ENCODE measurements around the gene SATL1.

SATL1 gene

DNA sequence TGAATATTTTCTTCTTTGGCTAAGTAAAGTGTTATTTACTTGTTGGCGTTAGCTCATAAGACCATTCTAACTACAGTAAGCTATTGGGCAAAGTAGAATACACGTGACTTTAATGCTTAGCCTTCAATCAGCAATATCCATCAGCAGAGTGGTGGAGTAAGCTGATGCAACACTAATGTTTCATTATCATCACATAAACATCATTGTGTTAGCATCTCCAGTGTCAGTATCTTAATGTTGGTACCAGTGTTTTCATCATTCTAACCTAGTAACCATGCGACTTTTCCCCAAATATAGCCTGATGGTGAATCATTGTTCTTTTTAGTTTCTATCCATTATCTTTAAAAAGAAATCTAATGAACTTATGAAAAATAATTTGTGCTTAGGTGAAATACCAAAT is 191.4 kb downstream of the SATL1 start (continued):
- TF ChIP-seq, protein P1, sequence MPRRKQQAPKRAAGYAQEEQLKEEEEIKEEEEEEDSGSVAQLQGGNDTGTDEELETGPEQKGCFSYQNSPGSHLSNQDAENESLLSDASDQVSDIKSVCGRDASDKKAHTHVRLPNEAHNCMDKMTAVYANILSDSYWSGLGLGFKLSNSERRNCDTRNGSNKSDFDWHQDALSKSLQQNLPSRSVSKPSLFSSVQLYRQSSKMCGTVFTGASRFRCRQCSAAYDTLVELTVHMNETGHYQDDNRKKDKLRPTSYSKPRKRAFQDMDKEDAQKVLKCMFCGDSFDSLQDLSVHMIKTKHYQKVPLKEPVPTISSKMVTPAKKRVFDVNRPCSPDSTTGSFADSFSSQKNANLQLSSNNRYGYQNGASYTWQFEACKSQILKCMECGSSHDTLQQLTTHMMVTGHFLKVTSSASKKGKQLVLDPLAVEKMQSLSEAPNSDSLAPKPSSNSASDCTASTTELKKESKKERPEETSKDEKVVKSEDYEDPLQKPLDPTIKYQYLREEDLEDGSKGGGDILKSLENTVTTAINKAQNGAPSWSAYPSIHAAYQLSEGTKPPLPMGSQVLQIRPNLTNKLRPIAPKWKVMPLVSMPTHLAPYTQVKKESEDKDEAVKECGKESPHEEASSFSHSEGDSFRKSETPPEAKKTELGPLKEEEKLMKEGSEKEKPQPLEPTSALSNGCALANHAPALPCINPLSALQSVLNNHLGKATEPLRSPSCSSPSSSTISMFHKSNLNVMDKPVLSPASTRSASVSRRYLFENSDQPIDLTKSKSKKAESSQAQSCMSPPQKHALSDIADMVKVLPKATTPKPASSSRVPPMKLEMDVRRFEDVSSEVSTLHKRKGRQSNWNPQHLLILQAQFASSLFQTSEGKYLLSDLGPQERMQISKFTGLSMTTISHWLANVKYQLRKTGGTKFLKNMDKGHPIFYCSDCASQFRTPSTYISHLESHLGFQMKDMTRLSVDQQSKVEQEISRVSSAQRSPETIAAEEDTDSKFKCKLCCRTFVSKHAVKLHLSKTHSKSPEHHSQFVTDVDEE (CRISPR knock-in tag; IDR thresholded peaks at IDR 0.05): no peak
- TF ChIP-seq OSR1 (CRISPR knock-in tag; IDR thresholded peaks at IDR 0.05) (no peak), SNAI2 (CRISPR knock-in tag; IDR thresholded peaks at IDR 0.05) (no peak), ZNF8 (CRISPR knock-in tag; IDR thresholded peaks at IDR 0.05) (no peak)

GRCh38 chrX:85051627-85052026 is 192.0 kb downstream of the SATL1 start:
- TF ChIP-seq SNAI2 (CRISPR knock-in tag; IDR thresholded peaks at IDR 0.05): no peak
- no peak for TF ChIP-seq TCF4 (CRISPR knock-in tag; IDR thresholded peaks at IDR 0.05; ENCODE audit: borderline replicate concordance)
- TF ChIP-seq CSRNP3 (CRISPR knock-in tag; IDR thresholded peaks at IDR 0.05): no peak
- no peak for TF ChIP-seq OSR1 (CRISPR knock-in tag; IDR thresholded peaks at IDR 0.05)
- no peak for TF ChIP-seq BACH2 (CRISPR knock-in tag; IDR thresholded peaks at IDR 0.05; ENCODE audit: borderline replicate concordance)
- TF ChIP-seq CSDC2 (CRISPR knock-in tag; IDR thresholded peaks at IDR 0.05): no peak
- no peak for TF ChIP-seq ESRRG (CRISPR knock-in tag; IDR thresholded peaks at IDR 0.05)
- TF ChIP-seq, protein P2, sequence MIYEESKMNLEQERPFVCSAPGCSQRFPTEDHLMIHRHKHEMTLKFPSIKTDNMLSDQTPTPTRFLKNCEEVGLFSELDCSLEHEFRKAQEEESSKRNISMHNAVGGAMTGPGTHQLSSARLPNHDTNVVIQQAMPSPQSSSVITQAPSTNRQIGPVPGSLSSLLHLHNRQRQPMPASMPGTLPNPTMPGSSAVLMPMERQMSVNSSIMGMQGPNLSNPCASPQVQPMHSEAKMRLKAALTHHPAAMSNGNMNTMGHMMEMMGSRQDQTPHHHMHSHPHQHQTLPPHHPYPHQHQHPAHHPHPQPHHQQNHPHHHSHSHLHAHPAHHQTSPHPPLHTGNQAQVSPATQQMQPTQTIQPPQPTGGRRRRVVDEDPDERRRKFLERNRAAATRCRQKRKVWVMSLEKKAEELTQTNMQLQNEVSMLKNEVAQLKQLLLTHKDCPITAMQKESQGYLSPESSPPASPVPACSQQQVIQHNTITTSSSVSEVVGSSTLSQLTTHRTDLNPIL (CRISPR knock-in tag; IDR thresholded peaks at IDR 0.05; ENCODE audit: low read depth): no peak
- no peak for TF ChIP-seq ARNTL (CRISPR knock-in tag; IDR thresholded peaks at IDR 0.05; ENCODE audit: borderline replicate concordance, low read depth)
- no peak for TF ChIP-seq PPARA (CRISPR knock-in tag; IDR thresholded peaks at IDR 0.05; ENCODE audit: borderline replicate concordance)
- TF ChIP-seq, protein P1 (CRISPR knock-in tag; IDR thresholded peaks at IDR 0.05): no peak
- no peak for TF ChIP-seq GLIS3 (CRISPR knock-in tag; IDR thresholded peaks at IDR 0.05)
- no peak for TF ChIP-seq POU6F1 (CRISPR knock-in tag; IDR thresholded peaks at IDR 0.05; ENCODE audit: borderline replicate concordance, low read depth)
- TF ChIP-seq ZNF70 (CRISPR knock-in tag; IDR thresholded peaks at IDR 0.05): no peak
- no peak for TF ChIP-seq RARB (CRISPR knock-in tag; IDR thresholded peaks at IDR 0.05)
- TF ChIP-seq TOX (CRISPR knock-in tag; IDR thresholded peaks at IDR 0.05; ENCODE audit: borderline replicate concordance): no peak
- no peak for TF ChIP-seq ZFP30 (CRISPR knock-in tag; IDR thresholded peaks at IDR 0.05)
- TF ChIP-seq, protein P3, sequence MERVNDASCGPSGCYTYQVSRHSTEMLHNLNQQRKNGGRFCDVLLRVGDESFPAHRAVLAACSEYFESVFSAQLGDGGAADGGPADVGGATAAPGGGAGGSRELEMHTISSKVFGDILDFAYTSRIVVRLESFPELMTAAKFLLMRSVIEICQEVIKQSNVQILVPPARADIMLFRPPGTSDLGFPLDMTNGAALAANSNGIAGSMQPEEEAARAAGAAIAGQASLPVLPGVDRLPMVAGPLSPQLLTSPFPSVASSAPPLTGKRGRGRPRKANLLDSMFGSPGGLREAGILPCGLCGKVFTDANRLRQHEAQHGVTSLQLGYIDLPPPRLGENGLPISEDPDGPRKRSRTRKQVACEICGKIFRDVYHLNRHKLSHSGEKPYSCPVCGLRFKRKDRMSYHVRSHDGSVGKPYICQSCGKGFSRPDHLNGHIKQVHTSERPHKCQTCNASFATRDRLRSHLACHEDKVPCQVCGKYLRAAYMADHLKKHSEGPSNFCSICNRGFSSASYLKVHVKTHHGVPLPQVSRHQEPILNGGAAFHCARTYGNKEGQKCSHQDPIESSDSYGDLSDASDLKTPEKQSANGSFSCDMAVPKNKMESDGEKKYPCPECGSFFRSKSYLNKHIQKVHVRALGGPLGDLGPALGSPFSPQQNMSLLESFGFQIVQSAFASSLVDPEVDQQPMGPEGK (CRISPR knock-in tag; IDR thresholded peaks at IDR 0.05; ENCODE audit: borderline replicate concordance): no peak
- TF ChIP-seq ZFP3 (CRISPR knock-in tag; IDR thresholded peaks at IDR 0.05): no peak
- TF ChIP-seq ISL1 (CRISPR knock-in tag; IDR thresholded peaks at IDR 0.05): no peak

More at GRCh38 chrX:85051627-85052026, 192.0 kb downstream of the SATL1 start:
- ATAC-seq: no peak
